Transverse colon (tissue), 4 donors: ENCODE data around the gene CCND1.

ENCODE experiments used
- CTCF ChIP-seq, 5 experiments: fragments of 200-600 bp in 3 of 5; fragments of 450-650 bp in 2 of 5; sonication (generic) in 3 of 5; IDR thresholded peaks; 1 replicate in 2 of 5; 2 replicates in 3 of 5; pipeline ENCODE4 v1.5.1; 2016 to 2017; ENCODE audit warnings: antibody characterized with exemption in 5 of 5, inconsistent platforms in 3 of 5, mild to moderate bottlenecking in 2 of 5, moderate library complexity in 1 of 5
- EP300 ChIP-seq: sonication (generic); formaldehyde crosslinking; IDR thresholded peaks from one replicate; pipeline ENCODE4 v1.6.1; 2017; ENCODE audit warnings: antibody characterized with exemption, low read depth
- POLR2A ChIP-seq: fragments of 450-650 bp; IDR thresholded peaks from one replicate; pipeline ENCODE4 v1.6.1; 2016; ENCODE audit warnings: antibody characterized with exemption, mild to moderate bottlenecking, moderate library complexity
- POLR2AphosphoS5 ChIP-seq, 3 donors: sonication (generic); formaldehyde crosslinking; IDR thresholded peaks; one replicate each; pipeline ENCODE4 v1.6.1; 2016; ENCODE audit warnings: antibody characterized with exemption in 3 of 3

GRCh38 chr11:69692422-69692821 lies 51.5 kb downstream of the CCND1 start:
- no peak for TF ChIP-seq CTCF (IDR thresholded peaks at IDR 0.05)
- no peak for TF ChIP-seq POLR2AphosphoS5 (IDR thresholded peaks at IDR 0.05)
- no peak for TF ChIP-seq POLR2A
- no peak for TF ChIP-seq EP300
